ENCODE data around the gene DLGAP3.

The DLGAP3 gene

DNA sequence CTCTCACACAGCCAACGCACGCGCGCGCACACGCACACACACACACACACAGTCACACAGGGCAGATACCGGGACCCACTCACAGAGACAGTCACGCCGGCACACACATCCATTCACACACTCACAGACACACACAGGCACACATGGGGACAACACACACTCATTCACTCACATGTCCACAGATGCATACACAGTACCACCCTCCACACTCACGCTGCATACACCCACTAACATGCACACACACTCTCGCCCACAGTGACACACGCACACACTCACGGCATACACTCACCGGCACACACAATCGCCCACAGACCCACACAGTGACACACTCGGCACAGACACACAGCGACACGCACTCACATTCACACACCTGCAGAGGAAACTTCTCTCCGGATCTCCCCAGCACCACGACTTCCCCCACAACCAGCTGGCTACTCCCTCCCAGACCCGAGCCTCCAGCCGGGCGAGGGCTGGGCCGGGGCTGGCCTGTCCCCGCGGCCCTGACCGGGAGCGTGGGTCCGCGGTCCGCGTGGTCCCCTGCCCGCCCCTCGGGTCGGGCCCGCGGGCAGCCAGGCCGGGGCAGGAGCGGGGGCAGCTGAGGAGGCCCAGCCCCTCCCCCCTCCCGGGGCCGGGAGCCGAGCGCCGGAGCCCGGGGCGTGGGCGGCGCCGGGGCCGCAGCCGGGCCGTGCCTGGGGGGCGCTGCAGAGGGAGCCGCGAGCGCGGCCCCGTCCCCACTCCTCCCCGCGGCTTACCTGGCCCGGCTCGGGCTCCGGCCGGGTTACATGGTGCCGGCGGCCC is 552 bp downstream of the DLGAP3 start:
- peak in 1 of 6 experiments; percentile 9 for DNase-seq

- no peak for DNase-seq
Observed at GRCh38 chr1:34928066-34928696, 1.3 kb downstream of the DLGAP3 start.

GRCh38 chr1:34927316-34927715 is 2.1 kb downstream of the DLGAP3 start:
- DNase-seq = no peak

DNA sequence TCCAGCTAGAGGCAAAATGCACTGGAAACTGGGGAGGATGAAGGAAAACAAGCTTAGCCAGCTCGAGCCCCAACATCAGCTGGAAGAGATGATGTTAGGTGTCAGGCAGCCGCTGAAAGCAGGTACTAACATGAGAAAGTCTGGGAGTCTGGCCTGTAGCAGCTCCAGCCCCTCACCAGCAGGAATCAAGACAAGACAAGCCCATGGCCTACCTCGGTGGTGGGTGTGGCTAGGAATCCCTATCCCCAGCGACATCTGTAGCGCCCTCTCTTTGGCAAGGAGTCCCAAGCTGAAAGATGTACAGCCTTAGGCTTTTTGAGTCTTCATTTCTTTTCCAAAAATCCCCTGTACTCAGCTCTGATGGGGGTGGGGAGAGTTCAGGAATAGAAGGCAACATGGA is 2.6 kb downstream of the DLGAP3 start:
- DNase-seq = no peak

GRCh38 chr1:34926156-34926555 is 3.3 kb downstream of the DLGAP3 start:
- DNase-seq = no peak

GRCh38 chr1:34925730-34926129 is 3.7 kb downstream of the DLGAP3 start:
- DNase-seq = no peak

DNA sequence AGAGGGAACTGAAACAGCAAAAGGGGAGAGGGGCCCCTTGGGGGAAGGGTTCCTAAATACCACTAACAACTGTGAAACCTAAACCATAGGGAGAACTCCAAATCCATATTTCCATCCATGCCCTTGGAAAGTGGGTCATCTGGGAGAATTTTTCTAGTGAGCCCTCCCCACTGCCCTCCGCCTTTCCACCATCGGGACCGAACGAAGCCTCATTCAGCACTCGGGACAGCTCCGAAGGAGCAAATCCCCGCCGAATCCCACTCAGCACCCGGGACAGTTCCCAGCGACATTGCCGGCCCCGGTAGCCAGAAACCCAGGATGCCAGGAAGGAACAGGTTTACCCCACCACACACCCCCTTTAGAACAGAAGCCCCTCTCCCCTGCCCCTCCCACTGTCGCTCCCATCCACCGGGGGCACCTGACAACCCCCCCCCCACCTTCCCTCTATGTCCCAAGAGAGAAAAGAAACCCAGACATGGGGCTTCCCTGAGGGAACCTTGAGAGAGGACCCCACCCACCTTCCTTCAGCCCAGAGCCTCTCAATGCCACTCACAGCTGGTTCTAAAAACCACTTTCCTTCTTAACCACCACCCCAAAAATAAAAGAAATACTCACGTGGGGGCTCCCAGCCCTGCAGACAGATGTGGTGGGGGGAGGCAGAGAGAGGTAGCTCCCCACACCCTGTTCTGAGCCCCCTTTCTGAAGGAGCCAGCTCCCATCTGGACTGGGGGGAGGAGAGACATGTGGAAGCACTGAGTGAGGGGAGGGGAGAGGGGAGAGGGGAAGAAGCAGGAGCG is 4.5 kb downstream of the DLGAP3 start:
- DNase-seq = peak in 5 of 6 experiments; percentile 16 to 28 (median 26)

- no peak for DNase-seq
Observed at GRCh38 chr1:34923490-34923889, 6.0 kb downstream of the DLGAP3 start.

- no peak for DNase-seq
Observed at GRCh38 chr1:34918977-34919561, 10.4 kb downstream of the DLGAP3 start.

DNA sequence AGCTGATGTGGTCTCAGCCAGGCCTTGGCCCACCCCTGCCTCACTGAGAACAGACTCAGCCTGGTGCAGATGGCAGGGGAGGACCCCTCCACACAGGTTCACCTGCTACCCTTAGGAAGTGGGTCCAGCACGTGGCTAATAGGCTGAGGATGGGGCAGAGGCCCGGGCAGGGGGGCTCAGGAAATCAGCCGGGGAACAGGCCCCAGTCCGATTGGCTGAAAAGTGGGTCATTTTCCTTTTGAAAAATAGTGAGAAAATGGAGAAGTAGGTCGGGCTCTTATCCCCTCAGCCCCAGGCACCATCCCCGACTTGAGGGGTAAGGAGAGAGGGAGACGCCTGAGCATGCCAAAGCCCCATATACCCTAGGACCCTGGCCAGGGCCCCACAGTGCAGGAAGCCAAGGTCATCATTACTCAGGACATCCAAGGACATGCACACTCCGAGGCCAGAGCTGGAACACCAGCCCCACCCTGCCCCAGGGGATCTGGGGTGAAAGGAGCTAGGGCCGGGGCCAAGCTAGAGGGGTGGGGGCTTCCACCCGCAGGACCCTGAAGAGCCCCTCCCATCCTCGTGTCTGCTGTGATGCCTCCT is 11.0 kb downstream of the DLGAP3 start:
- no peak for DNase-seq

GRCh38 chr1:34917017-34917416 is 12.4 kb downstream of the DLGAP3 start:
- DNase-seq = no peak

- DNase-seq = no peak
Observed at GRCh38 chr1:34916104-34916503, 13.3 kb downstream of the DLGAP3 start.

DNA sequence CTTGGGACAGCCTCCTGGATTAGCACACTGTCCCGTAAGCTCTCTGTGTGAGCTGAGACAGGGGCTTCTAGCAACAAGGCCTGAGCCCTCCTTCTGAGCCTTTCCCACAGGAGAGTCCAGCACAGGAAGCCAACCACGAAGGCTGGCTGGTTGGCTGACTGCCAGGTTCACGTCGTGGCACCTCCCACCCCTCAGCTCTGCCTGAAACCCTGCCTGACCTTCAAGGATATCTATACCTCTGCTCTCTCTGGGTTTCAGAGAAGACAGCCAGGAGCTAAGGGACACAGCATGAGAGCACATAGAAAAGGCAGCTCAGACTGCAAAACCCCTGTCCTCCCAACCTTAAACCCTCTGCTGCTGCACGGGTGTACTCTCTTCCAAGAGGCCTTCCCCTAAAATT is 13.9 kb downstream of the DLGAP3 start:
- DNase-seq = no peak

GRCh38 chr1:34914958-34915357 is 14.5 kb downstream of the DLGAP3 start:
- no peak for DNase-seq

GRCh38 chr1:34911465-34911864 is 18.0 kb downstream of the DLGAP3 start:
- no peak for DNase-seq

DNA sequence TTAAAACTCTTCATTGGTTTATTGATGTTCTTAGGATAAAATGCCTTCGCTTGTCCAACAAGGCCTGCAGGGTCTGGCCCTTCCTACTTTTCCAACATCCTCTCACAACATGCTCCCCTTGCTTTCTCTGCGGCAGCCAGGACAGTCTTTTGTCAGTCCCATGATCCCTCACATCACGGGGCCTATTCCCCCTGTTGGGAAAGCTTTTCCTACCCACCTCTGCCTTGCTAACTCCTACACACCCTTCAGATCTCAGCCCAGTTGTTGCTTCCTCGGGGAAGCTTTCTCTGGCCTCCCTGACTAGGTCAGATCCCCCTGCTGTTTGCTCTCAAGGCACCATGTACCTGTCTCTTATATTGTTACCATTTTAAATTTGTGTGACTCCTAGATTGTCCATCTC is 19.0 kb downstream of the DLGAP3 start:
- DNase-seq = no peak

DNA sequence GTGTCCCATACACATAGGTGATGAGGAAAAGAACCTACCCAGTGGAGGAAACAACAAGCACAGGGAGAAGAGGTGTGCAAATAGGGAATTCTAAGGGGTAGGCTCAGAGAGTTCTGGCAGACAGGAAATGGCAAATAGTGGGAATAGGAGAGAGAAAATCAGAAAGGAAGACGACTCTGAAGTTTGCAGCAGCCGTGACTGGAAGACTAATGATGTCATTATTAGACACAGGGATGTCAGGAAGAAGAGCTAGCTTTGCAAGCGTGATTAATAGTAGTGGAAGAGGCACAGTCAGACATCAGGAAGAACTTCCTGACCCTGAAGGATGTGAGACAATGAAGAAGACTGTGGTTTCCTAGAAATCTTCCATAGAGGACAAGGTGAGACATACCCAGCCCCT is 21.1 kb downstream of the DLGAP3 start:
- DNase-seq = no peak

DNA sequence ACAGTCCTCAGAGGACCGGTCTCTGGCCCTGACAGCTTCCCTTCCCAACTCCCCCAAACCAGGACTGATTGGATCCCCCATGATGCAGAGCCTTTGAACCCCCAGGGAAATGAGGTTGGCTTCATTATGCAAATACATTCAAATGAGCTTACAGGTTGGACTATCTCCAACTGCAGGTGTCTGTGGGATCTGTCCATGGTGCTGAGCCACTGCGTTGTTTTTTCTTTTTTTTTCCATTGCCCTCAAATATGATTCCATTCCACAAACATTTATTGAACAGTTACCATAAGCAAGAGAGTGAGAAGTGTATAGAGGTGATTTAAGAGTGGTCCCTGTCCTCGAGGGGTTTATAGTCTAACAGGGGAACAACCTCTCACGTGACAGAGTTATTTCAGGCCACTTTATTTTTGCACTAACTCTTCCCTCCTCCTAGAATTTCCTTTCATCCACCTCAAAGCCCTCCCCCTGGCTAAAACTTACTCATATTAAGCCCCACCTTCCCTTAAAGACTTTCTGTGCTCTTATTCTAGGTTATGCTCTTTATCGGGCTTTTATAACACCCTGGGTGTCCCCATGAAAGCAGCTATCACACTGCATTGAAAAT is 21.9 kb downstream of the DLGAP3 start:
- DNase-seq = peak in 1 of 6 experiments; percentile 0

- no peak for DNase-seq
Observed at GRCh38 chr1:34906756-34907155, 22.7 kb downstream of the DLGAP3 start.

DNA sequence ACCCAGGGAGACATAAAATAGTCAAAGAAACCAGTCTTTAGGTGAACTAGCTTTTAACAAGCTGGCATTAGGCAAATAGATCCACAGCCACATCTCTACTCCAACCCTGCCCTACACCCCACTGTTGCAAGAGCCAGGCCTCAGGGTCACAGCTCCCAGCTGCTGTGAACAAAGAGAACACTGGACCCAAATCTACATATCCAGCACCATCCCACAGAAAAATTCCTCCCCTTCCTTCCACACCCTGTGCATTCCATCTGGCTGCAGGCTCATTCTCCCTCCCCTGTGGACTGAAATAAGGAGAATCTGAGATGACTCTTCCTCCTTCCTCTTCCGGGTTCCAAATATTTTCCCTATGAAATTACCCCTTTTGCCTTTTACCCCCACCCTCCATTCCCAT is 23.2 kb downstream of the DLGAP3 start:
- DNase-seq = no peak

DNA sequence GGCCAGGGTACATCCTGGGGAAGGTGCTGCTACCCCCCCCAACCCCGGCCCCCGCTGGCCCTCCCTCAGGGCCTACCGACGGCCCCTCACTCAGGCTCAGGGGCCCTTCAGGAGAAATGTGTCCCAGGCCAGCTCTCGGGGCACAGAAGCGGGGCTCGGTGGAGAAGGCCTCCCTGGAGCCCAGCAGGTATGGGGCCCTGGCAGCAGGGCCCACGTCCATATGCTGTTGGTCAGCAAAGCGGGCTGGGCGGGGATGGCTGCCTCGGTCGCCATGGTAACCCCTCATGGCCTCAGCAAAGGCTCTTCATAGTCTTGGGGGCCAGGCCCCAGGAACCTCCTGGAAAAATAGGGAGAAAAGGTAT is 24.4 kb downstream of the DLGAP3 start:
- DNase-seq = no peak

DNA sequence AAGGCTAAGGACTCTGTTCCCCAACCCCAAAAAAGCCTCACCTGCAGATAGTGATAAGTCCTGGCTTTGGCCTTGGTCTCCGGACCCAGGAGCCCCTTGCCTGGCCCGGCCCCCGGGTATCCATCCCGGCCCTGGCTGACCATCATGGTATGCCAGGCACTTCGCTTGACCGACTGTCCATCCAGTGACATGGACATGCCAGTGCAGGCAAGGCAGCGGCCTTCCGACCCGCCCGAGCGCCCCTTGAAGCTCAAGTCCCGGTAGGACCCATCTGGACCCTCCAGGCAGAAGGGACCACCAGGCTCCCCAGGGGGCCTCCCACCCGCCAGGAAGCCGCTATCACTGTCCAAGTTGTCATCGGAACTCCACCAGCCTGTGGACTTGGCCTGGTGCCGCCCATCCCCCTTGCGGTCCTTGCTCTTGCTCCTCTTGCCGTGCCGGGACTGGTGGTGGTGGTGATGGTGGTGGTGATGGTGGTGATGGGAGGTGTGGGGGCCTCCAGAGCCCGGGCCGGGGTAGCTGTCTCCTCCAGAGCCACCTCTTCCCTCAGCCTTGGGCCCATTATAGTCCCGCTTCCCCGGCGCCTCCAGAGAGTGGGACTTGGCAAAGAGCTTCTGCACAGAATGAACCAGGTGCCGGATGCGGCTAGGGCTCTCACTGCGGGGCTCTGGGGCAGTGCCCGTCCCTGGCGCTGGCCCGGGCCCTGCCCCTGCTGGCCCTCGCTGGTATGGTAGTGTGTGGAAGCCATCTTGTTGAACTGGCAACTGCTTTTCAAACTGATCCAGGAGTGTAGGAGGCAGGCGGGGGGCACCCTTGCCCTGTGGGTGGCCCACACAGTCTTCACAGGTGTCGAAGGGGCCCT is 25.0 kb downstream of the DLGAP3 start:
- no peak for DNase-seq

All from stimulated activated naive CD4-positive, alpha-beta T cell (primary cell).